ENCODE measurements around the gene PGM2. TPM values are rescaled to one million over a fixed set of nuclear protein-coding genes. Genes with fewer than 3 reads are reported as not detected.

Gene PGM2
- polyA plus RNA-seq, 1 of the 3 experiments (the other 2 are of a cell fraction) = 12.7 TPM

DNA sequence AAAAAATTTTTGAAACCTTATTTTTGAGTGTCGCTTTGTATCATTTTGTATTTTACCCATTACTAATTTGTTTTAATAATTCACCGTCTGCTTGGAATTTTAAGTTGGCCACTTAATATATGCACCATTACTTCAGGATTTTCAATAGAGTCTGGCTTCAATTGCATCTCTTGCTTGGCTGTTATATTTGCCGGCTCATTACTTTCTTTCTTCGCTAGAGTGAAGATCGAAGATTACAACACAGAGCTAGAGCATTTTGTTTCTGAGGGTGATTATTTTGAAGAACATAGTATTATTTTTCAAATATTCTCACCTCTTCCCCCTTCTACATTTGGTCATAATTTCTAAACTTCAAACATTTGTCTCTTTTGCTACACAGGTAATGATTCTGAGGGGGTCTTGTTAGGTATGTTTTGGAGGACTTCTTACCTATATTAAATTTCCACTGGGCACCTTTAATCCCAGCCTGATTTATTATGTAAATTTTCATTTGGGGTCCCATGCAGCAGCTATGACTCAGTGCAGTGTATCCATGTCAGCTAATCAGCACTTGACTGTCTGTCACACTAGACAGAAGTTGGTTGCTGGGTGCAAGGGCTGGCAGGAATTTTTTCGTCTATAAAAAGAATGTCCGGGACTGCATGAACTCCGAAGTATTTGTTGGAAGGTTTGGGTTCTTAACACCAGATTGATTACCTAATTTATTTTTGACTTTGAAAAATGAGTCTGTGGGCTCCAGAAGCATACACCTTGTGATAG, 83.0 kb downstream of the PGM2 start:
- H3K4me2 ChIP-seq = no peak overlapping the region
- H3K4me3 ChIP-seq (ENCODE audit: low read depth in 2 of 2, low read length in 1 of 2) = no peak overlapping the region
- TF ChIP-seq JUND (IDR thresholded peaks at IDR 0.05) = no peak
- no peak for TF ChIP-seq SMC3 (IDR thresholded peaks at IDR 0.05; ENCODE audit: low read depth, low read length)
- no peak for TF ChIP-seq FOSL2 (IDR thresholded peaks at IDR 0.05; ENCODE audit: borderline replicate concordance, low read depth)
- TF ChIP-seq, protein P1, sequence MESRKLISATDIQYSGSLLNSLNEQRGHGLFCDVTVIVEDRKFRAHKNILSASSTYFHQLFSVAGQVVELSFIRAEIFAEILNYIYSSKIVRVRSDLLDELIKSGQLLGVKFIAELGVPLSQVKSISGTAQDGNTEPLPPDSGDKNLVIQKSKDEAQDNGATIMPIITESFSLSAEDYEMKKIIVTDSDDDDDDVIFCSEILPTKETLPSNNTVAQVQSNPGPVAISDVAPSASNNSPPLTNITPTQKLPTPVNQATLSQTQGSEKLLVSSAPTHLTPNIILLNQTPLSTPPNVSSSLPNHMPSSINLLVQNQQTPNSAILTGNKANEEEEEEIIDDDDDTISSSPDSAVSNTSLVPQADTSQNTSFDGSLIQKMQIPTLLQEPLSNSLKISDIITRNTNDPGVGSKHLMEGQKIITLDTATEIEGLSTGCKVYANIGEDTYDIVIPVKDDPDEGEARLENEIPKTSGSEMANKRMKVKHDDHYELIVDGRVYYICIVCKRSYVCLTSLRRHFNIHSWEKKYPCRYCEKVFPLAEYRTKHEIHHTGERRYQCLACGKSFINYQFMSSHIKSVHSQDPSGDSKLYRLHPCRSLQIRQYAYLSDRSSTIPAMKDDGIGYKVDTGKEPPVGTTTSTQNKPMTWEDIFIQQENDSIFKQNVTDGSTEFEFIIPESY (IDR thresholded peaks at IDR 0.05; ENCODE audit: borderline replicate concordance, low read depth) = no peak
- no peak for TF ChIP-seq NFIC (IDR thresholded peaks at IDR 0.05; ENCODE audit: borderline replicate concordance)
- TF ChIP-seq, protein P2, sequence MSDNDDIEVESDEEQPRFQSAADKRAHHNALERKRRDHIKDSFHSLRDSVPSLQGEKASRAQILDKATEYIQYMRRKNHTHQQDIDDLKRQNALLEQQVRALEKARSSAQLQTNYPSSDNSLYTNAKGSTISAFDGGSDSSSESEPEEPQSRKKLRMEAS (IDR thresholded peaks at IDR 0.05; ENCODE audit: low read depth) = no peak
- TF ChIP-seq, protein P3, sequence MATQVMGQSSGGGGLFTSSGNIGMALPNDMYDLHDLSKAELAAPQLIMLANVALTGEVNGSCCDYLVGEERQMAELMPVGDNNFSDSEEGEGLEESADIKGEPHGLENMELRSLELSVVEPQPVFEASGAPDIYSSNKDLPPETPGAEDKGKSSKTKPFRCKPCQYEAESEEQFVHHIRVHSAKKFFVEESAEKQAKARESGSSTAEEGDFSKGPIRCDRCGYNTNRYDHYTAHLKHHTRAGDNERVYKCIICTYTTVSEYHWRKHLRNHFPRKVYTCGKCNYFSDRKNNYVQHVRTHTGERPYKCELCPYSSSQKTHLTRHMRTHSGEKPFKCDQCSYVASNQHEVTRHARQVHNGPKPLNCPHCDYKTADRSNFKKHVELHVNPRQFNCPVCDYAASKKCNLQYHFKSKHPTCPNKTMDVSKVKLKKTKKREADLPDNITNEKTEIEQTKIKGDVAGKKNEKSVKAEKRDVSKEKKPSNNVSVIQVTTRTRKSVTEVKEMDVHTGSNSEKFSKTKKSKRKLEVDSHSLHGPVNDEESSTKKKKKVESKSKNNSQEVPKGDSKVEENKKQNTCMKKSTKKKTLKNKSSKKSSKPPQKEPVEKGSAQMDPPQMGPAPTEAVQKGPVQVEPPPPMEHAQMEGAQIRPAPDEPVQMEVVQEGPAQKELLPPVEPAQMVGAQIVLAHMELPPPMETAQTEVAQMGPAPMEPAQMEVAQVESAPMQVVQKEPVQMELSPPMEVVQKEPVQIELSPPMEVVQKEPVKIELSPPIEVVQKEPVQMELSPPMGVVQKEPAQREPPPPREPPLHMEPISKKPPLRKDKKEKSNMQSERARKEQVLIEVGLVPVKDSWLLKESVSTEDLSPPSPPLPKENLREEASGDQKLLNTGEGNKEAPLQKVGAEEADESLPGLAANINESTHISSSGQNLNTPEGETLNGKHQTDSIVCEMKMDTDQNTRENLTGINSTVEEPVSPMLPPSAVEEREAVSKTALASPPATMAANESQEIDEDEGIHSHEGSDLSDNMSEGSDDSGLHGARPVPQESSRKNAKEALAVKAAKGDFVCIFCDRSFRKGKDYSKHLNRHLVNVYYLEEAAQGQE (IDR thresholded peaks at IDR 0.05; ENCODE audit: low read depth, low read length) = no peak
- TF ChIP-seq, protein P4, sequence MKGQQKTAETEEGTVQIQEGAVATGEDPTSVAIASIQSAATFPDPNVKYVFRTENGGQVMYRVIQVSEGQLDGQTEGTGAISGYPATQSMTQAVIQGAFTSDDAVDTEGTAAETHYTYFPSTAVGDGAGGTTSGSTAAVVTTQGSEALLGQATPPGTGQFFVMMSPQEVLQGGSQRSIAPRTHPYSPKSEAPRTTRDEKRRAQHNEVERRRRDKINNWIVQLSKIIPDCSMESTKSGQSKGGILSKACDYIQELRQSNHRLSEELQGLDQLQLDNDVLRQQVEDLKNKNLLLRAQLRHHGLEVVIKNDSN (IDR thresholded peaks at IDR 0.05; ENCODE audit: borderline replicate concordance, low read depth) = no peak
- TF ChIP-seq SIN3A (IDR thresholded peaks at IDR 0.05; ENCODE audit: borderline replicate concordance, low read depth, low read length) = no peak
- no peak for TF ChIP-seq RCOR1 (IDR thresholded peaks at IDR 0.05; ENCODE audit: low read length)
- TF ChIP-seq ELF1 (IDR thresholded peaks at IDR 0.05) = no peak
- no peak for TF ChIP-seq TEAD4 (IDR thresholded peaks at IDR 0.05; ENCODE audit: borderline replicate concordance, insufficient read depth)
- TF ChIP-seq, protein P5, sequence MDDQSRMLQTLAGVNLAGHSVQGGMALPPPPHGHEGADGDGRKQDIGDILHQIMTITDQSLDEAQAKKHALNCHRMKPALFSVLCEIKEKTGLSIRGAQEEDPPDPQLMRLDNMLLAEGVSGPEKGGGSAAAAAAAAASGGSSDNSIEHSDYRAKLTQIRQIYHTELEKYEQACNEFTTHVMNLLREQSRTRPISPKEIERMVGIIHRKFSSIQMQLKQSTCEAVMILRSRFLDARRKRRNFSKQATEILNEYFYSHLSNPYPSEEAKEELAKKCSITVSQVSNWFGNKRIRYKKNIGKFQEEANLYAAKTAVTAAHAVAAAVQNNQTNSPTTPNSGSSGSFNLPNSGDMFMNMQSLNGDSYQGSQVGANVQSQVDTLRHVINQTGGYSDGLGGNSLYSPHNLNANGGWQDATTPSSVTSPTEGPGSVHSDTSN (IDR thresholded peaks at IDR 0.05) = no peak
- H3K9me2 ChIP-seq = no peaks in the 10 kb centered on the region
- CTCF ChIA-PET = no interaction called here
- H3F3A ChIP-seq (replicated peaks; ENCODE audit: insufficient read depth) = no peaks in the 10 kb centered on the region
- H3K9me3 ChIP-seq = no peaks in the 10 kb centered on the region
- no peak for DNase-seq
- 85% methylated on average over 8 of the region's 8 CpGs for WGBS (ENCODE audit: low lambda C conversion rate)
- no peaks in the 10 kb centered on the region for H3K4me1 ChIP-seq (ENCODE audit: control insufficient read depth in 1 of 2, insufficient read depth in 2 of 2, low read depth in 1 of 2, low read length in 1 of 2)
- peaks cover 15% of the 10 kb centered on the region; the same call in 1 of the 2 replicates for H3K27me3 ChIP-seq (ENCODE audit: insufficient read depth)
- no peaks in the 10 kb centered on the region for H3K36me3 ChIP-seq (replicated peaks in 1 of 2; ENCODE audit: control insufficient read depth in 1 of 2, insufficient read depth in 2 of 2, low read length in 1 of 2)
- no peaks in the 10 kb centered on the region for H4K20me1 ChIP-seq (ENCODE audit: insufficient read depth)
- no peak overlapping the region for H2AFZ ChIP-seq (ENCODE audit: low read depth)
- no peaks in the 10 kb centered on the region for H3K79me2 ChIP-seq (ENCODE audit: insufficient read depth)
- POLR2A ChIA-PET = no interaction called here
- no peak overlapping the region for H3K27ac ChIP-seq (ENCODE audit: low read depth in 2 of 2, low read length in 1 of 2)
- H3K9ac ChIP-seq = no peak overlapping the region

Measured in SK-N-SH (cell line).